Raji (cell line): ENCODE measurements around the gene WNT16.

Source experiments
- POLR2A ChIP-seq: IDR thresholded peaks from 2 replicates; pipeline ENCODE4 v1.6.1; 2011; ENCODE audit warnings: low read depth, low read length, control low read depth; ENCODE audit not compliant: insufficient read depth

WNT16 gene

GRCh38 chr7:121371367-121371766, 42.6 kb downstream of the WNT16 start:
- no peak for TF ChIP-seq POLR2A

GRCh38 chr7:121371883-121372282, 43.1 kb downstream of the WNT16 start:
- no peak for TF ChIP-seq POLR2A

- no peak for TF ChIP-seq POLR2A
Observed at GRCh38 chr7:121372376-121373010, 43.7 kb downstream of the WNT16 start.

- no peak for TF ChIP-seq POLR2A
Observed at GRCh38 chr7:121373177-121373576, 44.4 kb downstream of the WNT16 start.

- no peak for TF ChIP-seq POLR2A
Observed at GRCh38 chr7:121376979-121377378, 48.2 kb downstream of the WNT16 start.

- no peak for TF ChIP-seq POLR2A
Observed at GRCh38 chr7:121379930-121380329, 51.1 kb downstream of the WNT16 start.

- no peak for TF ChIP-seq POLR2A
Observed at GRCh38 chr7:121382473-121382872, 53.7 kb downstream of the WNT16 start.

- TF ChIP-seq POLR2A: no peak
Observed at GRCh38 chr7:121383235-121383910, 54.6 kb downstream of the WNT16 start.

- no peak for TF ChIP-seq POLR2A
Observed at GRCh38 chr7:121384265-121384664, 55.5 kb downstream of the WNT16 start.

GRCh38 chr7:121385056-121385799, 56.4 kb downstream of the WNT16 start:
- no peak for TF ChIP-seq POLR2A

GRCh38 chr7:121385800-121386179, 57.0 kb downstream of the WNT16 start:
- no peak for TF ChIP-seq POLR2A

- TF ChIP-seq POLR2A: no peak
Observed at GRCh38 chr7:121388950-121389349, 60.1 kb downstream of the WNT16 start.

GRCh38 chr7:121390109-121390508, 61.3 kb downstream of the WNT16 start:
- TF ChIP-seq POLR2A: no peak

- no peak for TF ChIP-seq POLR2A
Observed at GRCh38 chr7:121390617-121391016, 61.8 kb downstream of the WNT16 start.
